ENCODE data around the gene MEGF9. TPM values are rescaled to one million over a fixed set of nuclear protein-coding genes. Genes with fewer than 3 reads are reported as not detected.

MEGF9 gene
- total RNA-seq, 2 experiments from 2014 or later: 5.1 to 10.2 TPM

- DNase-seq (ENCODE audit: low spot score): no peak
- H4K20me1 ChIP-seq (ENCODE audit: insufficient read depth, low read length): no peaks in the 10 kb centered on the region
- ChIA-PET CTCF (ENCODE audit: unreplicated experiment) (no interaction called here), POLR2A (no interaction called here)
- BruUV-seq (replicated peaks): no TSS peak
- intact Hi-C loops (cut with micrococcal nuclease; ENCODE audit: unreplicated experiment): loop anchor here (5.0 kb wide), 1 partner anchor 124 kb away; no protein-coding TSS in a partner anchor
- no peaks in the 10 kb centered on the region for H3K36me3 ChIP-seq (ENCODE audit: insufficient read depth, low read length)
- no peaks in the 10 kb centered on the region for H3K4me1 ChIP-seq (ENCODE audit: insufficient read depth, low read length, poor library complexity, severe bottlenecking)
- H3K9me3 ChIP-seq (ENCODE audit: low read length): no peaks in the 10 kb centered on the region
- no peaks in the 10 kb centered on the region for H3K79me2 ChIP-seq (ENCODE audit: insufficient read depth, low read depth, low read length)
- H3K4me3 ChIP-seq (ENCODE audit: low read depth, low read length, poor library complexity, severe bottlenecking): no peak overlapping the region
- no peak overlapping the region for H2AFZ ChIP-seq (ENCODE audit: low read length)
- no peaks in the 10 kb centered on the region for H3K9me2 ChIP-seq (ENCODE audit: insufficient read depth, low read length)
- no peak overlapping the region for H3K4me2 ChIP-seq (ENCODE audit: low read length)
- no peak overlapping the region for H3K27ac ChIP-seq (ENCODE audit: low read depth, low read length, poor library complexity, severe bottlenecking)
- no peak for TF ChIP-seq CTCF (conservative IDR thresholded peaks at IDR 0.05; ENCODE audit: low read length)
- TF ChIP-seq EZH2phosphoT487 (IDR thresholded peaks at IDR 0.05; ENCODE audit: borderline replicate concordance, low read depth, low read length): no peak
Observed at GRCh38 chr9:120741701-120742100, 27.4 kb upstream of the MEGF9 start.

GRCh38 chr9:120741191-120741590, 26.9 kb upstream of the MEGF9 start:
- no peaks in the 10 kb centered on the region for H4K20me1 ChIP-seq (ENCODE audit: insufficient read depth, low read length)
- no peaks in the 10 kb centered on the region for H3K9me2 ChIP-seq (ENCODE audit: insufficient read depth, low read length)
- no peaks in the 10 kb centered on the region for H3K9me3 ChIP-seq (ENCODE audit: low read length)
- H3K27ac ChIP-seq (ENCODE audit: low read depth, low read length, poor library complexity, severe bottlenecking): no peak overlapping the region
- TF ChIP-seq CTCF (conservative IDR thresholded peaks at IDR 0.05; ENCODE audit: low read length) (no peak), EZH2phosphoT487 (IDR thresholded peaks at IDR 0.05; ENCODE audit: borderline replicate concordance, low read depth, low read length) (no peak)
- H2AFZ ChIP-seq (ENCODE audit: low read length): no peak overlapping the region
- no peak overlapping the region for H3K4me2 ChIP-seq (ENCODE audit: low read length)
- H3K4me3 ChIP-seq (ENCODE audit: low read depth, low read length, poor library complexity, severe bottlenecking): no peak overlapping the region
- no peaks in the 10 kb centered on the region for H3K79me2 ChIP-seq (ENCODE audit: insufficient read depth, low read depth, low read length)
- POLR2A ChIA-PET: interaction anchor here (0.6 kb wide), 1 partner anchor 119 kb away, joined by 6 read pairs; no protein-coding TSS in a partner anchor
- intact Hi-C loops (cut with micrococcal nuclease; ENCODE audit: unreplicated experiment): loop anchor here (5.0 kb wide), 1 partner anchor 124 kb away; no protein-coding TSS in a partner anchor
- CTCF ChIA-PET (ENCODE audit: unreplicated experiment): no interaction called here
- DNase-seq (ENCODE audit: low spot score): no peak
- H3K36me3 ChIP-seq (ENCODE audit: insufficient read depth, low read length): no peaks in the 10 kb centered on the region
- H3K4me1 ChIP-seq (ENCODE audit: insufficient read depth, low read length, poor library complexity, severe bottlenecking): no peaks in the 10 kb centered on the region
- BruUV-seq (replicated peaks): no TSS peak

GRCh38 chr9:120740132-120740531, 25.9 kb upstream of the MEGF9 start:
- no peaks in the 10 kb centered on the region for H3K36me3 ChIP-seq (ENCODE audit: insufficient read depth, low read length)
- BruUV-seq (replicated peaks): no TSS peak
- no peak overlapping the region for H3K27ac ChIP-seq (ENCODE audit: low read depth, low read length, poor library complexity, severe bottlenecking)
- H3K4me3 ChIP-seq (ENCODE audit: low read depth, low read length, poor library complexity, severe bottlenecking): no peak overlapping the region
- peaks cover 7% of the 10 kb centered on the region for H3K4me1 ChIP-seq (ENCODE audit: insufficient read depth, low read length, poor library complexity, severe bottlenecking)
- ChIA-PET POLR2A (no interaction called here), CTCF (ENCODE audit: unreplicated experiment) (no interaction called here)
- no peak overlapping the region for H3K4me2 ChIP-seq (ENCODE audit: low read length)
- H3K9me3 ChIP-seq (ENCODE audit: low read length): no peaks in the 10 kb centered on the region
- no peak overlapping the region for H2AFZ ChIP-seq (ENCODE audit: low read length)
- intact Hi-C loops (cut with micrococcal nuclease; ENCODE audit: unreplicated experiment): loop anchor here (5.0 kb wide), 1 partner anchor 123 kb away; no protein-coding TSS in a partner anchor
- no peak for TF ChIP-seq EZH2phosphoT487 (IDR thresholded peaks at IDR 0.05; ENCODE audit: borderline replicate concordance, low read depth, low read length)
- TF ChIP-seq CTCF (conservative IDR thresholded peaks at IDR 0.05; ENCODE audit: low read length): no peak
- no peak for DNase-seq (ENCODE audit: low spot score)
- no peaks in the 10 kb centered on the region for H4K20me1 ChIP-seq (ENCODE audit: insufficient read depth, low read length)
- H3K9me2 ChIP-seq (ENCODE audit: insufficient read depth, low read length): no peaks in the 10 kb centered on the region
- no peaks in the 10 kb centered on the region for H3K79me2 ChIP-seq (ENCODE audit: insufficient read depth, low read depth, low read length)

Measured in OCI-LY7 (cell line).